Right cardiac atrium (tissue), 5 donors: ENCODE data around the gene STAT4. TPM values are rescaled to one million over a fixed set of nuclear protein-coding genes. Genes with fewer than 3 reads are reported as not detected.
A peak's percentile ranks its signal among the peaks of the same experiment; 100 is the strongest.

Source experiments
- ATAC-seq, 2 donors: fragments of 200-7000 bp; cut with Tn5 transposase; one replicate each; pipeline versions ENCODE4 v1.8.0 to v1.9.1; 2020; ENCODE audit warnings: moderate library complexity in 2 of 2, mild to moderate bottlenecking in 1 of 2
- DNase-seq, 3 donors: peaks; one replicate each; pipeline ENCODE4 v3.0.0-alpha.2; 2020
- H3K27ac ChIP-seq: one replicate; pipeline ENCODE4 v1.5.1; 2013; ENCODE audit warnings: mild to moderate bottlenecking, low read length, control low read depth, moderate library complexity
- H3K27me3 ChIP-seq: one replicate; pipeline ENCODE4 v1.6.1; 2013; ENCODE audit not compliant: control insufficient read depth, insufficient read depth
- H3K4me1 ChIP-seq: one replicate; pipeline ENCODE4 v1.6.1; 2013; ENCODE audit warnings: low read length; ENCODE audit not compliant: control insufficient read depth, insufficient read depth
- H3K4me3 ChIP-seq: one replicate; pipeline ENCODE4 v1.5.1; 2013; ENCODE audit warnings: low read length, control low read depth
- H3K9me3 ChIP-seq: one replicate; pipeline ENCODE4 v1.6.1; 2013; ENCODE audit warnings: low read length; ENCODE audit not compliant: control insufficient read depth
- WGBS: extraction: QIAGEN DNeasy Blood & Tissue Kit; methylation state at CpG from one replicate; pipeline ENCODE4 v1.1.7; 2013; 5-methylcytosine and 5-hydroxymethylcytosine counted together
- intact Hi-C, 4 donors: fragments of 100-400 bp; cut with DNase I; formaldehyde crosslinking; loops; one replicate each; pipeline versions ENCODE4 v1.11.0 to v1.14.0; 2022 to 2023
- polyA plus RNA-seq: library from polyadenylated mRNA; stranded (reverse); fragments of 200-250 nt; gene quantifications from one replicate; pipeline ENCODE4 v1.2.3, GENCODE V29; 2013
- total RNA-seq, 4 donors: library from RNA; stranded (reverse); fragmentation: NEBNext Ultra II Directional; extraction: Animal tissue kit (Norgen Biotek cat#: 25700); gene quantifications; one replicate each; pipeline ENCODE4 v1.2.1, GENCODE V29; 2021
- donor health status: healthy with polysubstance abuse.
- donor health status: DM: no; HTN: yes; CAD: no.
- donor health status: DM: no; HTN: no; CAD: no.
- donor health status: DM: no; HTN: yes; CAD: no; lungs with severe emphysema.
- donor health status: DM: yes; HTN: yes; CAD: no.

Gene STAT4
- total and polyA plus RNA-seq, 5 donors = 7.0 to 27.0 (median 18.2) TPM

DNA sequence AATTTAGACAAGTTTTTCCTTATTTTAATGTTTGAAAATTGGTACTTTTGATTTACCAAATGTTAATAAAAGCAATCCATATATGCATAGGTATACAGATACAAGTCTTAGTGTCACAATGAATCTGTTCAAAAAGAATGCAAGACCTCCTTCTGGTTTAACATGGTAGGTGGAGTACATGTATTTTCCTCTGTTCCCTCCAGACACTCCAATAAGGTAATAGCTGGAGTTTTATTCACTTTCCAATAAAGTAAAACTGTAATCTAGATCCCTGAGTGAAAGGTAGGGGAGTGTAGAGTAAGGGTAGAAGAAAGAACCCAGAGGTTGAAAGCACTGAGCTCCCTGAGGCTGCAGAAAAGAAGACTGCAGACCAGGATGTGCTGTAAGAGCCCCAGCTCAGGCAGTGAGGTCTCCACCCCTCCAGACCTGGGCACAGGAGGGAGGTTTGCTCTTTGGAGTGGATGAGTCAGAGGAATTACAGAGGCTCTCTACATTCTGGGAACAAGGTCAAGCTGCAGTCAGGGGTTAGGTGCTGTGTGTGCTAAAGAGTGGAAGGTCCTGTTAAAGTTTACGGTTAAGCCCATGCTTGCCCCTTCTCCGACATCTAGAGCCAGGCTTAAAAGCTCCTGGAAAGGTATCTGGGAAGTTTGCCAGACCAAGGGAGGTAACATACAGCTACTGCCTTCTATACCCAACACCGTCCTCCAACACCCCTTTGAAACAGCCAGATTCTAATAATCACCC, 109.2 kb downstream of the STAT4 start:
- H3K4me1 ChIP-seq = no peaks in the 10 kb centered on the region
- no peaks in the 10 kb centered on the region for H3K27me3 ChIP-seq
- ATAC-seq (peak in 1 of 2 donors; percentile 38), DNase-seq (no peak)
- 93% methylated on average over 3 of the region's 3 CpGs for WGBS
- H3K4me3 ChIP-seq = no peak overlapping the region
- H3K9me3 ChIP-seq = no peaks in the 10 kb centered on the region
- intact Hi-C loops = no loop called here
- no peak overlapping the region for H3K27ac ChIP-seq

GRCh38 chr2:191039616-191040015, 111.2 kb downstream of the STAT4 start:
- no peak for DNase-seq
- no peaks in the 10 kb centered on the region for H3K27me3 ChIP-seq
- H3K27ac ChIP-seq = no peak overlapping the region
- no peaks in the 10 kb centered on the region for H3K9me3 ChIP-seq
- no peak overlapping the region for H3K4me3 ChIP-seq
- ATAC-seq = no peak
- WGBS = 72% methylated on average over 1 of the region's 1 CpG
- no peaks in the 10 kb centered on the region for H3K4me1 ChIP-seq
- intact Hi-C loops = loop anchor here in 1 of 4 donors (10.0 kb wide), 1 partner anchor 255 kb away; no protein-coding TSS in a partner anchor

GRCh38 chr2:191038741-191039140, 112.1 kb downstream of the STAT4 start:
- H3K9me3 ChIP-seq = no peaks in the 10 kb centered on the region

GRCh38 chr2:191038241-191038725, 112.5 kb downstream of the STAT4 start:
- H3K27me3 ChIP-seq = no peaks in the 10 kb centered on the region
- intact Hi-C loops = loop anchor here in 1 of 4 donors (10.0 kb wide), 1 partner anchor 253 kb away; no protein-coding TSS in a partner anchor
- WGBS = 66% methylated on average over 2 of the region's 2 CpGs
- no peaks in the 10 kb centered on the region for H3K4me1 ChIP-seq
- no peaks in the 10 kb centered on the region for H3K9me3 ChIP-seq
- no peak overlapping the region for H3K27ac ChIP-seq
- no peak for DNase-seq
- H3K4me3 ChIP-seq = no peak overlapping the region
- no peak for ATAC-seq

More at GRCh38 chr2:191038741-191039140, 112.1 kb downstream of the STAT4 start:
- Histone ChIP-seq H3K27ac (no peak overlapping the region), H3K4me3 (no peak overlapping the region), H3K4me1 (no peaks in the 10 kb centered on the region), H3K27me3 (no peaks in the 10 kb centered on the region)
- intact Hi-C loops = loop anchor here in 1 of 4 donors (10.0 kb wide), 1 partner anchor 254 kb away; no protein-coding TSS in a partner anchor
- peak in 1 of 2 donors; percentile 16 for ATAC-seq
- no peak for DNase-seq
- WGBS = 93% methylated on average over 2 of the region's 2 CpGs

DNA sequence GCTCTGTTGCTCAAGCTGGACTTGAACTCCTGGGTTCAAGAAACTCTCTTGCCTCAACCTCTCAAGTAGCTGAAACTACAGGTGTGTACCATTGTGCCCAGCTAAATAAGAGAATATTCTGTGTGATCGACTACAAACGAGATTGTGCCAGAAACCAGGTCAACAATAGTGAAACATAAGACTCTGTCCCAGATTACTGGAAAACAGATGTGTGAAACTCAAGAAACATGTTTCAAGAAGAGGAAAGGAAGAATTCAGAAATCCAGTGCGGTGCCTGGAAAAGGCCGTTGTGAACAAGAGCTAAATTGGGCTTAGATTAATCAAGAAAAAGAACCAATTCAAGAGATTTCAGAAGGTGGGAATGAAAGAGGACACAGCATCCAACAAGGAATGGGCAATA, 113.4 kb downstream of the STAT4 start:
- Histone ChIP-seq H3K4me1 (no peaks in the 10 kb centered on the region), H3K27me3 (no peaks in the 10 kb centered on the region), H3K4me3 (no peak overlapping the region), H3K9me3 (no peaks in the 10 kb centered on the region), H3K27ac (no peak overlapping the region)
- intact Hi-C loops = loop anchor here in 1 of 4 donors (10.0 kb wide), 1 partner anchor 253 kb away; no protein-coding TSS in a partner anchor
- WGBS = 93% methylated on average over 4 of the region's 4 CpGs
- ATAC-seq (no peak), DNase-seq (no peak)

GRCh38 chr2:191036363-191036762, 114.4 kb downstream of the STAT4 start:
- WGBS = 89% methylated on average over 2 of the region's 2 CpGs
- no peaks in the 10 kb centered on the region for H3K4me1 ChIP-seq
- ATAC-seq (no peak), DNase-seq (no peak)
- no peak overlapping the region for H3K4me3 ChIP-seq
- no peaks in the 10 kb centered on the region for H3K27me3 ChIP-seq
- H3K9me3 ChIP-seq = no peaks in the 10 kb centered on the region
- intact Hi-C loops = loop anchor here in 1 of 4 donors (10.0 kb wide), 1 partner anchor 252 kb away; no protein-coding TSS in a partner anchor
- H3K27ac ChIP-seq = no peak overlapping the region

- H3K27me3 ChIP-seq = no peaks in the 10 kb centered on the region
- WGBS = 65% methylated on average over 8 of the region's 8 CpGs
- no peaks in the 10 kb centered on the region for H3K4me1 ChIP-seq
- H3K4me3 ChIP-seq = no peak overlapping the region
- no peak overlapping the region for H3K27ac ChIP-seq
- H3K9me3 ChIP-seq = no peaks in the 10 kb centered on the region
- no peak for DNase-seq
- intact Hi-C loops = loop anchor here in 2 of 4 donors (5.0 to 10.0 kb wide), 2 partner anchors 248 to 251 kb away; no protein-coding TSS in a partner anchor
- ATAC-seq = peak in 1 of 2 donors; percentile 47
These were observed 118.0 kb downstream of the STAT4 start for GRCh38 chr2:191032588-191033429.

DNA sequence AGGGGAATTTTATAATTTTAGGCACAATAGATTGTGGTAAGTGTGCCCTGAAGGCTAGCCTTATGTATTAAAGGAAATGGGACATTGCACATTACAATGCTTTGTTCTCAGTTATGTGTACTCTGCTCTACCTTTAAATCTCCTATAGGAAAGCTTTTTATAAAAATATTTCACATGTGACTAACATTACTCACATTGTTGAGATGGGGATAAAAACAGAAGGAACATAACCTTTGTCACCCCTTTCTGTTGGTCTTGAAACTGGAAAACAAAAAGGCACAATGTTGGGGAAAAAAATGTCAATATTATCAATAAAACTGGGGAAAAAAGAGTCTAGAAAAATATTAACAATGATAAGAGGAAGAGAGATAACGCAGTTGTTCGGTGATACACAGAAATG, 119.5 kb downstream of the STAT4 start:
- ATAC-seq (no peak), DNase-seq (no peak)
- Histone ChIP-seq H3K27ac (no peak overlapping the region), H3K9me3 (no peaks in the 10 kb centered on the region), H3K27me3 (no peaks in the 10 kb centered on the region), H3K4me1 (no peaks in the 10 kb centered on the region), H3K4me3 (no peak overlapping the region)
- intact Hi-C loops = loop anchor here in 2 of 4 donors (5.0 to 10.0 kb wide), 2 partner anchors 246 to 249 kb away; no protein-coding TSS in a partner anchor
- 33% methylated on average over 2 of the region's 2 CpGs for WGBS

GRCh38 chr2:191030521-191031154, 120.2 kb downstream of the STAT4 start:
- Histone ChIP-seq H3K4me1 (no peaks in the 10 kb centered on the region), H3K27me3 (no peaks in the 10 kb centered on the region), H3K4me3 (no peak overlapping the region), H3K27ac (no peak overlapping the region), H3K9me3 (no peaks in the 10 kb centered on the region)
- intact Hi-C loops = loop anchor here in 2 of 4 donors (5.0 to 10.0 kb wide), 2 partner anchors 246 to 248 kb away; no protein-coding TSS in a partner anchor
- WGBS = 39% methylated on average over 8 of the region's 8 CpGs
- DNase-seq (no peak), ATAC-seq (peak; percentile 59 to 69)

DNA sequence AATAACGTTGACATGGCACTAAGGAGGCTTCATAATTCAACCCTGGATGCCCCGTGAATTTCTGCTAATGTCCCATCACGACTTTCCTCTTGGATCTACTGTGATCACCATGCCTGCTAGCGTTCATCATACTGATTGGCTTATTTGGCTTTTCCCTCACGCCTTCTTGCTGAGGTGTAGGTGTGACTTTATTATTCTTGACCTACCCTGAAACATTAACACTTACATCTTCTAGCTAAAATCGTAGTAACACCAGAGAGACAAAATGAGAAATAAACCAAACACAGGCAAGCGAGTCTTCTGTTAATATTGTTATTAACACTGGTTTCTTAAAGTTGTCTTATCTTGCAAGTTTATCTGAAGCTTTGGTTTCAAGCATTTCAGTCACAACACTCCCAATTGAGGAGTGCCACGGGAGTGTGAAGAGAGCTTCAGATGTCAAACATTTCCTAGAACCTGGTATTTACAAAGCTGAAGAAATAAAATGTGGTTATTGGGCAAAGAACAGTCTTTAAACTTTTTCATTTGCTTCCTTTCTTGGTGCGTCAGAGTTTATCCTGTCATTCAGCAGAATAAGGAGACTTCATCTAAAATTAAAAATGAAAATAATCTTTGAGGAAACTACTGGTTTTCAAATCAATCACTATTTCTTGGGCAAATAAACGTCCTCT, 121.4 kb downstream of the STAT4 start:
- no peak for ATAC-seq
- 87% methylated on average over 10 of the region's 10 CpGs for WGBS

More for the DNA sequence above, 121.4 kb downstream of the STAT4 start:
- no peak for DNase-seq
- Histone ChIP-seq H3K27me3 (no peaks in the 10 kb centered on the region), H3K4me3 (no peak overlapping the region), H3K27ac (no peak overlapping the region), H3K4me1 (no peaks in the 10 kb centered on the region), H3K9me3 (no peaks in the 10 kb centered on the region)
- intact Hi-C loops = loop anchor here in 1 of 4 donors (10.0 kb wide), 1 partner anchor 245 kb away; no protein-coding TSS in a partner anchor
